Activated CD8-positive, alpha-beta memory T cell treated with anti-CD3 and anti-CD28 coated beads for 1 hour (primary cell): ENCODE data around the gene XYLT1.

Experiments used
- DNase-seq, 2 donors: peaks; one replicate each; pipeline ENCODE4 v3.0.0-alpha.2; 2020; ENCODE audit warnings: low read depth in 1 of 2; ENCODE audit errors: extremely low read depth in 1 of 2

XYLT1 gene

GRCh38 chr16:17269439-17269838, 201.3 kb downstream of the XYLT1 start:
- DNase-seq: no peak

- no peak for DNase-seq
Measured at GRCh38 chr16:17266608-17267313, 204.0 kb downstream of the XYLT1 start.

- no peak for DNase-seq
Measured at GRCh38 chr16:17265154-17265553, 205.6 kb downstream of the XYLT1 start.

GRCh38 chr16:17261197-17261858, 209.4 kb downstream of the XYLT1 start:
- no peak for DNase-seq

- no peak for DNase-seq
Measured at GRCh38 chr16:17260276-17260849, 210.4 kb downstream of the XYLT1 start.

GRCh38 chr16:17259751-17260270, 210.9 kb downstream of the XYLT1 start:
- no peak for DNase-seq

GRCh38 chr16:17258848-17259713, 211.7 kb downstream of the XYLT1 start:
- no peak for DNase-seq

GRCh38 chr16:17258077-17258599, 212.6 kb downstream of the XYLT1 start:
- DNase-seq: no peak

- no peak for DNase-seq
Measured at GRCh38 chr16:17257426-17258023, 213.2 kb downstream of the XYLT1 start.

GRCh38 chr16:17252701-17253100, 218.1 kb downstream of the XYLT1 start:
- DNase-seq: no peak

GRCh38 chr16:17252064-17252463, 218.7 kb downstream of the XYLT1 start:
- no peak for DNase-seq

- DNase-seq: no peak
Measured at GRCh38 chr16:17251496-17251895, 219.3 kb downstream of the XYLT1 start.

- DNase-seq: no peak
Measured at GRCh38 chr16:17246974-17247732, 223.6 kb downstream of the XYLT1 start.

GRCh38 chr16:17246268-17246885, 224.4 kb downstream of the XYLT1 start:
- no peak for DNase-seq

- DNase-seq: no peak
Measured at GRCh38 chr16:17245776-17246175, 225.0 kb downstream of the XYLT1 start.

- no peak for DNase-seq
Measured at GRCh38 chr16:17244872-17245551, 225.7 kb downstream of the XYLT1 start.

GRCh38 chr16:17241264-17241835, 229.4 kb downstream of the XYLT1 start:
- no peak for DNase-seq

GRCh38 chr16:17238285-17239028, 232.3 kb downstream of the XYLT1 start:
- no peak for DNase-seq
